HG03097 (cell line): ENCODE measurements around the gene TSG101.

Source experiments
- ATAC-seq: cut with Tn5 transposase; IDR thresholded peaks from one replicate; pipeline ENCODE4 v1.9.1; 2021; ENCODE audit not compliant: unreplicated experiment, low FRiP score

Gene TSG101

GRCh38 chr11:18495271-18495670, 31.5 kb downstream of the TSG101 start:
- no peak for ATAC-seq

- no peak for ATAC-seq
Measured at GRCh38 chr11:18493310-18493709, 33.4 kb downstream of the TSG101 start.

GRCh38 chr11:18492888-18493287, 33.9 kb downstream of the TSG101 start:
- no peak for ATAC-seq

GRCh38 chr11:18491924-18492323, 34.8 kb downstream of the TSG101 start:
- ATAC-seq: no peak

- ATAC-seq: no peak
Measured at GRCh38 chr11:18490736-18491485, 35.8 kb downstream of the TSG101 start.

GRCh38 chr11:18490319-18490718, 36.4 kb downstream of the TSG101 start:
- no peak for ATAC-seq

- ATAC-seq: no peak
Measured at GRCh38 chr11:18485913-18486528, 40.7 kb downstream of the TSG101 start.

- ATAC-seq: no peak
Measured at GRCh38 chr11:18479063-18479462, 47.7 kb downstream of the TSG101 start.

GRCh38 chr11:18472587-18472986, 54.2 kb downstream of the TSG101 start:
- ATAC-seq: no peak

- no peak for ATAC-seq
Measured at GRCh38 chr11:18471995-18472394, 54.7 kb downstream of the TSG101 start.

GRCh38 chr11:18468961-18469360, 57.8 kb downstream of the TSG101 start:
- no peak for ATAC-seq

- ATAC-seq: no peak
Measured at GRCh38 chr11:18468059-18468458, 58.7 kb downstream of the TSG101 start.

GRCh38 chr11:18466402-18466801, 60.3 kb downstream of the TSG101 start:
- ATAC-seq: no peak

- no peak for ATAC-seq
Measured at GRCh38 chr11:18463439-18463838, 63.3 kb downstream of the TSG101 start.

- ATAC-seq: no peak
Measured at GRCh38 chr11:18461909-18462308, 64.8 kb downstream of the TSG101 start.

- no peak for ATAC-seq
Measured at GRCh38 chr11:18459634-18460033, 67.1 kb downstream of the TSG101 start.

GRCh38 chr11:18457450-18457849, 69.3 kb downstream of the TSG101 start:
- ATAC-seq: no peak

- ATAC-seq: no peak
Measured at GRCh38 chr11:18455686-18456372, 70.9 kb downstream of the TSG101 start, which contains the start of gene LDHAL6A. Gene LDHAL6A, plus strand, starts transcription at chr11:18455856. Its CDS starts 825 bp downstream, at chr11:18456681.

GRCh38 chr11:18452927-18453326, 73.8 kb downstream of the TSG101 start:
- no peak for ATAC-seq

- ATAC-seq: no peak
Measured at GRCh38 chr11:18449251-18449650, 77.5 kb downstream of the TSG101 start.

GRCh38 chr11:18438691-18439090, 88.1 kb downstream of the TSG101 start:
- ATAC-seq: no peak
